Forelimb muscle (tissue), 1 donor: ENCODE data around the gene PREP. TPM values are rescaled to one million over a fixed set of nuclear protein-coding genes. Genes with fewer than 3 reads are reported as not detected.

Source experiments
- DNase-seq: peaks from one replicate; pipeline ENCODE4 v3.0.0-alpha.2; 2013; ENCODE audit warnings: low read depth
- polyA plus RNA-seq: library from polyadenylated mRNA; unstranded; fragments of 120-200 nt; gene quantifications from one replicate; pipeline ENCODE4 v1.2.1, GENCODE V29; 2013; ENCODE audit not compliant: insufficient read length

The PREP gene
- polyA plus RNA-seq, 1 donor: 39.7 TPM

- no peak for DNase-seq
These were observed 92.5 kb downstream of the PREP start for GRCh38 chr6:105310371-105310770.

- DNase-seq: no peak
These were observed 94.0 kb downstream of the PREP start for GRCh38 chr6:105308840-105309239.

- no peak for DNase-seq
These were observed 97.4 kb downstream of the PREP start for GRCh38 chr6:105305521-105305920.

- DNase-seq: no peak
These were observed 98.1 kb downstream of the PREP start for GRCh38 chr6:105304825-105305224.

GRCh38 chr6:105304366-105304765 lies 98.5 kb downstream of the PREP start:
- DNase-seq: no peak

- no peak for DNase-seq
These were observed 100.2 kb downstream of the PREP start for GRCh38 chr6:105302617-105303128.

GRCh38 chr6:105301756-105302616 lies 100.9 kb downstream of the PREP start:
- no peak for DNase-seq

- DNase-seq: no peak
These were observed 101.8 kb downstream of the PREP start for GRCh38 chr6:105301072-105301503.

GRCh38 chr6:105300090-105300489 lies 102.8 kb downstream of the PREP start:
- DNase-seq: no peak

- no peak for DNase-seq
These were observed 108.8 kb downstream of the PREP start for GRCh38 chr6:105294129-105294528.

- DNase-seq: no peak
These were observed 110.1 kb downstream of the PREP start for GRCh38 chr6:105292689-105293339.

GRCh38 chr6:105291525-105291924 lies 111.4 kb downstream of the PREP start:
- DNase-seq: no peak

GRCh38 chr6:105282631-105283585 lies 120.0 kb downstream of the PREP start:
- DNase-seq: no peak

- no peak for DNase-seq
These were observed 122.8 kb downstream of the PREP start for GRCh38 chr6:105280033-105280432.

GRCh38 chr6:105279463-105279862 lies 123.4 kb downstream of the PREP start:
- DNase-seq: no peak

GRCh38 chr6:105278813-105279212 lies 124.1 kb downstream of the PREP start:
- DNase-seq: no peak

GRCh38 chr6:105278035-105278434 lies 124.8 kb downstream of the PREP start:
- DNase-seq: no peak

- DNase-seq: no peak
These were observed 126.5 kb downstream of the PREP start for GRCh38 chr6:105276374-105276773.

- no peak for DNase-seq
These were observed 127.3 kb downstream of the PREP start for GRCh38 chr6:105275542-105275941.

GRCh38 chr6:105274678-105275077 lies 128.2 kb downstream of the PREP start:
- DNase-seq: no peak

GRCh38 chr6:105273589-105273988 lies 129.3 kb downstream of the PREP start:
- DNase-seq: no peak

- no peak for DNase-seq
These were observed 130.1 kb downstream of the PREP start for GRCh38 chr6:105272786-105273185.
